OCI-LY7 (cell line): ENCODE measurements around the gene OPRPN.

ENCODE experiments used
- CTCF ChIP-seq: fragments of 200-600 bp; sonication (generic); conservative IDR thresholded peaks from 2 replicates; pipeline ENCODE4 v1.5.1; 2014; ENCODE audit warnings: mild to moderate bottlenecking, antibody characterized with exemption, low read length, moderate library complexity, mixed read lengths
- EZH2phosphoT487 ChIP-seq: fragments of 200-600 bp; sonication (generic); IDR thresholded peaks from 2 replicates; pipeline ENCODE4 v1.6.1; 2018; ENCODE audit warnings: low read depth, borderline replicate concordance, mild to moderate bottlenecking, mixed run types, antibody characterized with exemption, low read length, moderate library complexity, mixed read lengths

- TF ChIP-seq CTCF = no peak
- no peak for TF ChIP-seq EZH2phosphoT487
Measured at GRCh38 chr4:70364002-70364401, 33.7 kb upstream of the OPRPN start.
